CD4-positive, alpha-beta T cell treated with Interleukin-1 beta for 1 hour (primary cell): Measurements from ENCODE around the gene ESRRB.

ENCODE experiments used
- DNase-seq, 2 donors: peaks; one replicate each; pipeline ENCODE4 v3.0.0-alpha.2; 2020 to 2022

ESRRB gene

GRCh38 chr14:76456891-76457586 lies 81.1 kb downstream of the ESRRB start:
- no peak for DNase-seq

DNA sequence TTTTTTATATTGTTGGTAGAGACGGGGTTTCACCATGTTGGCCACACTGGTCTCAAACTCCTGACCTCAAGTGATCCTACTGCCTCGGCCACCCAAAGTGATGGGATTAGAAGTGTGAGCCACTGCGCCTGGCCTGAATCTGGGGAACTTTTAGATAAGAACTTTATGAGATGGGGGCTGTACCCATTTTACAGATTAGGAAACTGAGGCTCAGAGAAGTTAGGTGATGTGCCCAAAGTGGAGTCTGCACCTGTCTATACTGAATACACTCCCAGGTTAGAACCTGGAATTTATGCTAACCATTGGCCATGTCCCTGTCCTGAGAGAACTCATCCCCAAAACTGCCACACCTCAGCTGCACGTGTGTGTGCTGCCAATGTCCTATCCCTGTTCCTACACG lies 81.9 kb downstream of the ESRRB start:
- no peak for DNase-seq

- DNase-seq = no peak
Observed at GRCh38 chr14:76461886-76462285, 85.9 kb downstream of the ESRRB start.

DNA sequence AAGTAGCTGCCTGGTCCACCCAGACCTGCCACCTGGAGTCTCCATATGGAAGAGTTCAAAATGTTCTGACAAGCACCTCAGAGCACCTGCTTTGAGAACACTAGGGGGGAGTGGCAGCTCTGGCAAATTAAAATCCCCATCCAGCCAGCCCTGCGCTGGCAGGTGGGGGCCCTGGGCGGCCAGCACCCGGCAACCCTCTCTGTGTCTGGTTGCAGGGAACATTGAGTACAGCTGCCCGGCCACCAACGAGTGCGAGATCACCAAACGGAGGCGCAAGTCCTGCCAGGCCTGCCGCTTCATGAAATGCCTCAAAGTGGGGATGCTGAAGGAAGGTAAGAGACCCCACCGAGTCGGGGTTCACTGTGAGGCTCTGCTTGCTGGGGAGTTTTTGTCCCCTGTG lies 86.4 kb downstream of the ESRRB start:
- DNase-seq = no peak

DNA sequence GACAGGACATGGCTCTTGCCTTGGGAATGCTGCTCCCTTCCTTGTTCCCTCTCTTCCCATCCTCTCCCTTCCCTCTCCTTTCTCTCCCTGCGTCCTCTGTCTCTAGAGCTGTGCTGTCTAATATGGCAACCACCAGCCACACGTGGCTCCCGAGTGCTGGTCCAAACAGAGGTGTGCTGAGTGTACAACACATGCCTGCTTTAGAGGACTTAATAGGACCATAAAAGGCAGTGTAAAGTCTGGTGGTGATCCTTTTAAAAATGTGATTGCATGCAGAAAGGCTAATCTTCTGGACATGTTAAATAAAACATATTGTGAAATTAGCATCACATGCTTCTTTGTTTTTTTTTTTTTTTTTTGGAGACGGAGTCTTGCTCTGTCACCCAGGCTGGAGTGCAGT lies 87.2 kb downstream of the ESRRB start:
- no peak for DNase-seq

DNA sequence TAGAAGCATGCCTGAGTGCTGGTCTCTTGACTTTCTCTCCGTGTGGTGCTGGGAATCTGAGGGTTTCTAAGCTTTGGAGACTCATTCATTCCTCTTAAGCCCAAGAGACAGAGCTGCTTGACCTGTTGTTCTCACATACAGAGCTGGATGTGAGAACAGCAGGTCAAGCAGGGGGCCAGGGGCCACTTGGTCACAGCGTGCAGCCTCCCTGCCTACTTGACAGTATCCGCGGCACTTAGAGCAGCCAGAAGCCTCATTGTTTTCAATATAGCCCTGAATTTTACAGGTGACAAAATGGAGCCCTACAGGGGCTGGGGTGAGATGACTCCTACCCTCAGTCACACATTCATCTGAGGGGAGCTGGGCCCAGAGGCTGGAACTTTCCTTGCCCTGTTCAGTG lies 88.9 kb downstream of the ESRRB start:
- no peak for DNase-seq

- no peak for DNase-seq
Observed at GRCh38 chr14:76465664-76466063, 89.7 kb downstream of the ESRRB start.

DNA sequence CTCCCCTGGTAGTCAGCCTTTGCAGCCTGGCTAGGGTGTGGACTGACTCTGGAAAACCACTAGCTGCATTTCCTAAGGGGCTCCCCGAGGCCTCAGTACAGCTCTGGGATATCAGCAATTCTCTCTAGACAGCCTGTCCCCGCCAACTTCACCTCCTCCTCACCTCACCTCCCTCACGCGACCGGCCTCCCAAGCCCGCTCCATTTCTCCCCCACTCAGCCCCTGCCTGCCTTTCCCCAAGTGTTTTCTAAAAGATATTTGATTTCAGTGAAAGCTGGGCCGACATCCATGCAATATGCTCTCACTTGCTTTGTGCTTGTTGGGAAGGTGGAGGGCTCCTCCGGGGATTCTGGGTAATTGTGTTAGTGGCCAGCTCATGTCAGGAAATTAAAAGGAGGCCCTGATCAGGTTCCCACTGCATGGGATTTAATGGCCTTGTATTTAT lies 91.8 kb downstream of the ESRRB start:
- DNase-seq = no peak

- no peak for DNase-seq
Observed at GRCh38 chr14:76472199-76472723, 96.3 kb downstream of the ESRRB start.

GRCh38 chr14:76473481-76474263 lies 97.7 kb downstream of the ESRRB start:
- no peak for DNase-seq

DNA sequence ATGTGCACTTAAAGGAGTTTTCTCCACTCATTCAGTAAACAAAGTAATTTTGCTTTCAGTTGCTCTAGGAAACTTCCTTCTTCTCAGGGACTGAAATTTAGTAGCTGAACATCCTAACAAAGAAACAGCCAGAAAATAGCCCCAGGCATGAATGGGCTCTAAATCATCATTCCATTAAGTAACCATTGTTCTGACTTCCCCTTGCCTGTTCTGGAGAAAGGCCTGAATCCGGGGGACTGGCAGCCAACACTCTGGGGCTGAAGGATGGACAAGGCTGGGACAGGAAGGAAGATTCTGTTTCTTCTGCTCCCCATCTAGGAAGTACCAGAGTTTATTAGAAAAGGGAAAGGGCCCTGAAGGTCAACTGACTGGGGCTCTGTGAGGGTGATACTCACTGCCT lies 104.5 kb downstream of the ESRRB start:
- DNase-seq = no peak

- no peak for DNase-seq
Observed at GRCh38 chr14:76484355-76484754, 108.4 kb downstream of the ESRRB start.

GRCh38 chr14:76486251-76486743 lies 110.4 kb downstream of the ESRRB start:
- DNase-seq = no peak

DNA sequence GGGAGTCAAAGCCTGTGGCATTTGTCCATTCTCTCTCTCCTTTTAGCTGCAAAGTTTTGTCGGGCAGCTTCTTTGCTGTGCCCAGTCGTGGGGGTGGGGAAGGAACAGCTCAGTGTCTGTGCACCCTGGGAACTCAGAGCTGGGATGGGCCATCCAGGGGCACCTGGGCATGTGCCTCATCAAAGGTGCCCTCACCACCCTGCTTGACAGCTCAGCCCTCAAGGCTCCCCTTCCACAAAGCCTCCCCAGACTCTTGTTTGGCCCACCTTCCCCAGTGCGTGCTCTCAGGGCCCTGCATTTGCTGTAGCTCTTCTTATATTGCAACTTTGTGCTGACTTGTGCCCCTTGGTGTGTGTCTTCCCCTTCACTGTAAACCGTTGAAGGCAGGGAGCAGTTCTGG lies 112.6 kb downstream of the ESRRB start:
- no peak for DNase-seq

DNA sequence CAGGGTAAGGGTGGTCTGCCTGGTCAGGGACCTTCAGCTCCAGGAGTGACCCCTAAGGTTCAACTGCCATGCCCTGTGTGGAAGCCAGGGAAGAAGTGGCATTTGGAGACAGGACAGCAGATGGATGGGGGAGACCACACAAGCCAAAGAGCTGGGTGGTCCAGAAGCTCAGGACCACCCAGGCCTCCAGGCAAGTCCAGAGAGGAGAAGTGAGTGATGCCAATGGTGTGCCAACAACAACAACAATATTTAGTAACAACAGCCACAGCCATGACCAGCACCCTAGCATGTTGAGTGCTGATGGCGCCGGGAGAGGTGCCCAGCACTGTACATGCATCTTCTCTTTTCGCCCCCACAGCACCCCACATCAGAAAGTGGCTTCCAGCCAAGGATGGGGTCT lies 113.7 kb downstream of the ESRRB start:
- DNase-seq = no peak

- no peak for DNase-seq
Observed at GRCh38 chr14:76490111-76490510, 114.2 kb downstream of the ESRRB start.

DNA sequence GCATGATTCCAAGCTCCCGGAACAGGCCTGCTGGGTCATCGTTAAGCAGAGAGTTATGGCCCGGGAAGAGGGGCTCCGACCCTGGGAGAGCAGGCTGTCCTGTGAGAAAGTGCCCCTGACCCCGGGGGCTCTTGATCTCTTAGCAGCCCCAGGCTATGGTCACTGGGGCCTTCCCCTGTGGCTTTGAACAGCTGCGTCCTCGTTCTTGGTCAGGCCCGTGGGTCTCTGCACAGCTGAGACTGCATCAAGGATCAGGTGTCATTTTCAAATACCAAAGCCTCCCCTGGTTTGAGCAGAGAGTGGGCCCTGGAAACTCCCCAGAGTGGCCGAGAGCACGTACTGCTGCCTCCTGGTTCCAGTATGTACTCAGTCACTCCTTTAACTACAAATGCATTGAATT lies 114.8 kb downstream of the ESRRB start:
- DNase-seq = no peak

GRCh38 chr14:76491172-76491930 lies 115.4 kb downstream of the ESRRB start:
- DNase-seq = no peak

- DNase-seq = no peak
Observed at GRCh38 chr14:76495983-76496382, 120.0 kb downstream of the ESRRB start.

- no peak for DNase-seq
Observed at GRCh38 chr14:76496595-76496994, 120.7 kb downstream of the ESRRB start.

GRCh38 chr14:76497550-76498462 lies 121.9 kb downstream of the ESRRB start:
- no peak for DNase-seq

- DNase-seq = no peak
Observed at GRCh38 chr14:76498463-76498935, 122.6 kb downstream of the ESRRB start.
